ENCODE measurements around the gene F10.

Gene F10

GRCh38 chr13:113176822-113177221, 54.2 kb downstream of the F10 start:
- no peak for DNase-seq

GRCh38 chr13:113178070-113178895, 55.7 kb downstream of the F10 start:
- DNase-seq, result no peak

GRCh38 chr13:113178896-113179167, 56.2 kb downstream of the F10 start:
- no peak for DNase-seq

GRCh38 chr13:113179374-113180230, 57.0 kb downstream of the F10 start:
- DNase-seq, result no peak

GRCh38 chr13:113182046-113182445, 59.4 kb downstream of the F10 start:
- DNase-seq, result no peak

GRCh38 chr13:113183450-113184129, 61.0 kb downstream of the F10 start:
- no peak for DNase-seq

GRCh38 chr13:113184568-113185440, 62.2 kb downstream of the F10 start:
- no peak for DNase-seq

GRCh38 chr13:113186061-113186900, 63.7 kb downstream of the F10 start:
- DNase-seq, result no peak

- no peak for DNase-seq
Observed at GRCh38 chr13:113187263-113187669, 64.7 kb downstream of the F10 start.

- no peak for DNase-seq
Observed at GRCh38 chr13:113187883-113188665, 65.5 kb downstream of the F10 start.

- DNase-seq, result no peak
Observed at GRCh38 chr13:113190181-113190580, 67.6 kb downstream of the F10 start.

GRCh38 chr13:113192279-113192678, 69.7 kb downstream of the F10 start:
- no peak for DNase-seq

- DNase-seq, result no peak
Observed at GRCh38 chr13:113192902-113193301, 70.3 kb downstream of the F10 start.

- no peak for DNase-seq
Observed at GRCh38 chr13:113195360-113195759, 72.8 kb downstream of the F10 start.

- DNase-seq, result no peak
Observed at GRCh38 chr13:113196970-113197737, 74.6 kb downstream of the F10 start.

Data from OCI-M1 (cell line).